OCI-LY7 (cell line): ENCODE measurements around the gene RUVBL1. TPM values are rescaled to one million over a fixed set of nuclear protein-coding genes. Genes with fewer than 3 reads are reported as not detected.

Experiments
- BruUV-seq: library from RNA; stranded (reverse); fragments of 400-500 nt; replicated peaks from 2 replicates; lab custom pipeline; 2021; lab: Mats Ljungman, UMichigan
- CTCF ChIA-PET: fragments of 300-600 bp; sonication (Branson Sonifier 250); formaldehyde crosslinking; loops from one replicate; lab custom pipeline; 2022; ENCODE audit warnings: antibody characterized with exemption; ENCODE audit not compliant: unreplicated experiment; lab: Charles Lee
- POLR2A ChIA-PET: fragments of 300-600 bp; sonication (Branson Sonifier 250); formaldehyde crosslinking; loops from one replicate; lab custom pipeline; 2022; ENCODE audit warnings: antibody characterized with exemption; lab: Charles Lee
- DNase-seq: peaks from one replicate; pipeline ENCODE4 v3.0.0-alpha.2; 2015; ENCODE audit warnings: low spot score
- H2AFZ ChIP-seq: fragments of 200-600 bp; sonication (generic), shearing (Covaris generic); 2 replicates; pipeline ENCODE4 v1.6.1; 2014; ENCODE audit warnings: mild to moderate bottlenecking, antibody characterized with exemption, low read length, moderate library complexity
- H3K27ac ChIP-seq: fragments of 200-600 bp; sonication (generic); 2 replicates; pipeline ENCODE4 v1.5.1; 2014; ENCODE audit warnings: mixed run types, low read depth, mild to moderate bottlenecking, moderate library complexity, low read length, inconsistent platforms; ENCODE audit not compliant: poor library complexity, severe bottlenecking
- H3K36me3 ChIP-seq: fragments of 200-600 bp; sonication (generic); 2 replicates; pipeline ENCODE4 v1.6.1; 2014; ENCODE audit warnings: mild to moderate bottlenecking, antibody characterized with exemption, low read length, moderate library complexity, mixed read lengths; ENCODE audit not compliant: insufficient read depth
- H3K4me1 ChIP-seq: fragments of 200-600 bp; sonication (generic); 2 replicates; pipeline ENCODE4 v1.5.1; 2014; ENCODE audit warnings: mild to moderate bottlenecking, low read length; ENCODE audit not compliant: insufficient read depth, poor library complexity, severe bottlenecking
- H3K4me2 ChIP-seq: fragments of 200-600 bp; sonication (generic); 2 replicates; pipeline ENCODE4 v1.6.1; 2014; ENCODE audit warnings: mild to moderate bottlenecking, low read length
- H3K4me3 ChIP-seq: fragments of 200-600 bp; sonication (generic); 2 replicates; pipeline ENCODE4 v1.5.1; 2014; ENCODE audit warnings: mild to moderate bottlenecking, low read depth, low read length; ENCODE audit not compliant: poor library complexity, severe bottlenecking
- H3K79me2 ChIP-seq: fragments of 200-600 bp; sonication (generic); 2 replicates; pipeline ENCODE4 v1.6.1; 2016; ENCODE audit warnings: low read depth, mild to moderate bottlenecking, low read length, moderate library complexity, mixed read lengths; ENCODE audit not compliant: insufficient read depth
- H3K9me2 ChIP-seq: fragments of 200-600 bp; sonication (generic); 2 replicates; pipeline ENCODE4 v1.6.1; 2016; ENCODE audit warnings: mild to moderate bottlenecking, low read length, mixed read lengths; ENCODE audit not compliant: insufficient read depth
- H3K9me3 ChIP-seq: fragments of 200-600 bp; sonication (generic); 2 replicates; pipeline ENCODE4 v1.6.1; 2014; ENCODE audit warnings: mild to moderate bottlenecking, mixed run types, low read length, mixed read lengths
- H4K20me1 ChIP-seq: fragments of 200-600 bp; sonication (generic); 2 replicates; pipeline ENCODE4 v1.6.1; 2014; ENCODE audit warnings: mild to moderate bottlenecking, antibody characterized with exemption, low read length, moderate library complexity, mixed read lengths; ENCODE audit not compliant: insufficient read depth
- EZH2phosphoT487 ChIP-seq: fragments of 200-600 bp; sonication (generic); IDR thresholded peaks from 2 replicates; pipeline ENCODE4 v1.6.1; 2018; ENCODE audit warnings: low read depth, borderline replicate concordance, mild to moderate bottlenecking, mixed run types, antibody characterized with exemption, low read length, moderate library complexity, mixed read lengths
- intact Hi-C: fragments of 100-400 bp; cut with micrococcal nuclease; formaldehyde crosslinking; loops from one replicate; pipeline ENCODE4 v1.10.0; 2022; ENCODE audit not compliant: unreplicated experiment
- total RNA-seq, 2 experiments: library from RNA; depleted of rRNA in 1 of 2; stranded (reverse); fragments of >200 nt in 1 of 2; shearing (Covaris generic) in 1 of 2; gene quantifications; 2 replicates each; pipeline ENCODE4 v1.2.3, GENCODE V29; 2014 to 2022
- TF ChIP-seq, protein P1 (sequence below): fragments of 200-600 bp; sonication (generic); conservative IDR thresholded peaks from 2 replicates; pipeline ENCODE4 v1.5.1; 2014; ENCODE audit warnings: mild to moderate bottlenecking, antibody characterized with exemption, low read length, moderate library complexity, mixed read lengths

RUVBL1 gene
- total RNA-seq, 2 experiments from 2014 or later = 91.4 to 103 TPM

DNA sequence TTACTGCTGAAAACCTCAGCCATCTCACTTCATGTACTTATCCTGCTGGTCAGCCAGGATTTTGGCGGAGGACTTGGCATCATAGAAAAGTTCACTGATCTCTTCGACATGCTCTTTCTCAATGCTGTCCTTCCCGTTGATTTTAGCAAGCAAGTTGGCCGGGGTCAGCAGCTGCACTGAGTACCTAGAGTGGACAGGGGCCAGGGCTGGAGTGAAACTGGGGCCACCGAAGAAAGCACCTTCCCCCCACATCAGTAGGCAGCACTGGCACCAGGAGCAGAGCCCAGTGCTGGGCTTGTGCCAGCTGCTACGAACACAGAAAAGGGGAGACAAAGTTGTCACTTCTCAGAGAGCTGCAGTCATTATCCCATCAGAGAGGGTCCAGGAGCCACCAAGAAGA lies 42.4 kb downstream of the RUVBL1 start:
- H4K20me1 ChIP-seq = no peaks in the 10 kb centered on the region
- peaks cover 93% of the 10 kb centered on the region for H3K36me3 ChIP-seq
- no peaks in the 10 kb centered on the region for H3K79me2 ChIP-seq
- H2AFZ ChIP-seq = no peak overlapping the region
- no peak overlapping the region for H3K4me3 ChIP-seq
- H3K27ac ChIP-seq = no peak overlapping the region
- no peaks in the 10 kb centered on the region for H3K4me1 ChIP-seq
- no peak overlapping the region for H3K4me2 ChIP-seq
- no peak for DNase-seq
- H3K9me3 ChIP-seq = no peaks in the 10 kb centered on the region
- CTCF ChIA-PET = no interaction called here
- TF ChIP-seq, protein P1, sequence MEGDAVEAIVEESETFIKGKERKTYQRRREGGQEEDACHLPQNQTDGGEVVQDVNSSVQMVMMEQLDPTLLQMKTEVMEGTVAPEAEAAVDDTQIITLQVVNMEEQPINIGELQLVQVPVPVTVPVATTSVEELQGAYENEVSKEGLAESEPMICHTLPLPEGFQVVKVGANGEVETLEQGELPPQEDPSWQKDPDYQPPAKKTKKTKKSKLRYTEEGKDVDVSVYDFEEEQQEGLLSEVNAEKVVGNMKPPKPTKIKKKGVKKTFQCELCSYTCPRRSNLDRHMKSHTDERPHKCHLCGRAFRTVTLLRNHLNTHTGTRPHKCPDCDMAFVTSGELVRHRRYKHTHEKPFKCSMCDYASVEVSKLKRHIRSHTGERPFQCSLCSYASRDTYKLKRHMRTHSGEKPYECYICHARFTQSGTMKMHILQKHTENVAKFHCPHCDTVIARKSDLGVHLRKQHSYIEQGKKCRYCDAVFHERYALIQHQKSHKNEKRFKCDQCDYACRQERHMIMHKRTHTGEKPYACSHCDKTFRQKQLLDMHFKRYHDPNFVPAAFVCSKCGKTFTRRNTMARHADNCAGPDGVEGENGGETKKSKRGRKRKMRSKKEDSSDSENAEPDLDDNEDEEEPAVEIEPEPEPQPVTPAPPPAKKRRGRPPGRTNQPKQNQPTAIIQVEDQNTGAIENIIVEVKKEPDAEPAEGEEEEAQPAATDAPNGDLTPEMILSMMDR = no peak
- TF ChIP-seq EZH2phosphoT487 = no peak
- BruUV-seq = no TSS peak
- POLR2A ChIA-PET = no interaction called here
- intact Hi-C loops = no loop called here
- H3K9me2 ChIP-seq = no peaks in the 10 kb centered on the region

DNA sequence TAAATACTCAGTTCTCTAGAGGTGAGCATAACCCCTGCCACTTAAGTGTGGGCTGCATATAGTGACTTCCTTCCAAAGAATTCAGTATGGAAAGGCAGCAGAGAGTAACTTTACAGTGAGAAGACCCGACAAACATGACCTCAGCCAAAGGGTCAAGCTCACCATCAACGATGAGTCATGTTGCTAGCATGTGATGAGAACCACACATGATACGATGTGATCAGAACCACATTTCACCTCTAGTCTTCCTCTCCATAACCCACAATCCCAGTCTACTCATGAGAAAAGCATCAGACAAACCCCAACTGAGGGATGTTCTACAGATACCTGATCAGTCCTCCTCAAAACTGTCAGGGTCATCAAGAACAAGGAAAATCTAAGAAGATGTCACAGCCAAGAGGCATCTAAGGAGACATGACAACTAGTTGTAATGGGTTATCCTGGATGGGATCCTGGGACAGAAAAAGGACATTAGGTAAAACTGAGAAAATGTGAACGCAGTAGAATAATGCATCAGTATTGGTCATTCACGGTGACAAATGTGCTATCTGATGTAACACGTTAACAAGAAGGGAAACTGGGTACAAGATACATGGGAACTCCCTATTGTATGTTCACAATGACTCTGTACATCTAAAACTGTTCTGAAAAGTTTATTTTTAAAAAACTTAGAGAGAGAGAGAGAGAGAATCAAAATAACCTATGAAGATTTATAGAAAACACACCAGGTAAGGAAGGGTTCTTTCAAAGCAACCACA lies 43.1 kb downstream of the RUVBL1 start:
- Histone ChIP-seq H3K4me3 (no peak overlapping the region), H3K9me3 (no peaks in the 10 kb centered on the region), H2AFZ (no peak overlapping the region), H3K4me1 (no peaks in the 10 kb centered on the region), H3K27ac (no peak overlapping the region), H3K9me2 (no peaks in the 10 kb centered on the region), H4K20me1 (no peaks in the 10 kb centered on the region), H3K79me2 (no peaks in the 10 kb centered on the region), H3K36me3 (peaks cover 92% of the 10 kb centered on the region), H3K4me2 (no peak overlapping the region)
- CTCF ChIA-PET = no interaction called here
- TF ChIP-seq EZH2phosphoT487 = no peak
- TF ChIP-seq, protein P1 = no peak
- no peak for DNase-seq
- no TSS peak for BruUV-seq
- intact Hi-C loops = no loop called here
- POLR2A ChIA-PET = interaction anchor here (1.3 kb wide), 1 partner anchor 47 kb away, joined by 3 read pairs; no protein-coding TSS in a partner anchor

DNA sequence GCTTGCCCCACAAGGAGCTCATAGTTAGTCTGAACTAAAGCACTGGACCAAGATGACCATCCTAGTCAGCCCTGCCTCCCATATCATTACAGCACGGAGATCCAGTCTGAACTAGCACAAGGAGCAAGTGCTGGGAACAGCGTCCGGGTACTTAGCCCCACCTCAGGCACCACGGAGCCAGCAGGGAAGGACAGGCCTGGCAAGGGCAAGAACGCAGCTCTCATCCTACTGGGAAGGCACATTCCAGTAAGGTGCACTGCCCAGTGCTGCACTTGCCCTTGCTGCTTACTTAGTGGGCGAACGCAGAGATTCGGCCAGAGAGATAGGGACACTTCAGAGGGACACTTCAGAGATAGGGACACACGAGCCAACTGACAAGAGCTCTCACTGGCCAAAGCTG lies 43.8 kb downstream of the RUVBL1 start:
- intact Hi-C loops = no loop called here
- no peak overlapping the region for H2AFZ ChIP-seq
- H3K36me3 ChIP-seq = peaks cover 92% of the 10 kb centered on the region
- no peaks in the 10 kb centered on the region for H3K4me1 ChIP-seq
- no peaks in the 10 kb centered on the region for H3K9me3 ChIP-seq
- no peaks in the 10 kb centered on the region for H3K9me2 ChIP-seq
- TF ChIP-seq EZH2phosphoT487 = no peak
- TF ChIP-seq, protein P1 = no peak
- ChIA-PET POLR2A (interaction anchor here (1.3 kb wide), 1 partner anchor 48 kb away, joined by 3 read pairs; no protein-coding TSS in a partner anchor), CTCF (no interaction called here)
- no peaks in the 10 kb centered on the region for H3K79me2 ChIP-seq
- H3K27ac ChIP-seq = no peak overlapping the region
- no peak for DNase-seq
- H4K20me1 ChIP-seq = no peaks in the 10 kb centered on the region
- H3K4me2 ChIP-seq = no peak overlapping the region
- H3K4me3 ChIP-seq = no peak overlapping the region
- BruUV-seq = no TSS peak
